K562 (cell line): ENCODE data around the gene MYL3. TPM values are rescaled to one million over a fixed set of nuclear protein-coding genes. Genes with fewer than 3 reads are reported as not detected.

Source experiments
- ARNT ChIP-seq, 2 experiments: fragments of 450-650 bp; IDR thresholded peaks; 2 replicates each; pipeline ENCODE4 v1.6.1; 2016; ENCODE audit warnings: mild to moderate bottlenecking in 1 of 2
- ATF7 ChIP-seq: fragments of 450-650 bp; IDR thresholded peaks from 2 replicates; pipeline ENCODE4 v1.7.1; 2014; ENCODE audit warnings: mild to moderate bottlenecking, moderate library complexity
- C11orf30 ChIP-seq: fragments of 450-650 bp; IDR thresholded peaks from 2 replicates; pipeline ENCODE4 v1.6.1; 2016; ENCODE audit warnings: low read depth, mild to moderate bottlenecking
- COPS2 ChIP-seq: fragments of 450-650 bp; conservative IDR thresholded peaks from 2 replicates; pipeline ENCODE4 v1.6.1; 2016; ENCODE audit warnings: mild to moderate bottlenecking, moderate library complexity
- FIP1L1 ChIP-seq: fragments of 200-400 bp; formaldehyde crosslinking; IDR thresholded peaks from 2 replicates; pipeline ENCODE4 v1.6.1; 2018; ENCODE audit warnings: mild to moderate bottlenecking, low read depth, low read length; ENCODE audit not compliant: poor library complexity, severe bottlenecking
- FOXK2 ChIP-seq, 2 experiments: fragments of 450-650 bp; IDR thresholded peaks in 1 of 2; conservative IDR thresholded peaks in 1 of 2; 2 replicates each; pipeline ENCODE4 v1.6.1; 2016; ENCODE audit warnings: low read depth in 2 of 2, mild to moderate bottlenecking in 1 of 2
- GTF3C2 ChIP-seq: IDR thresholded peaks from 3 replicates; pipeline ENCODE4 v1.6.1; 2011; ENCODE audit warnings: borderline replicate concordance, mild to moderate bottlenecking, moderate library complexity; ENCODE audit not compliant: insufficient read length; ENCODE audit errors: extremely low read depth
- JUNB ChIP-seq: fragments of 450-650 bp; formaldehyde crosslinking; conservative IDR thresholded peaks from 2 replicates; pipeline ENCODE4 v1.4.0; 2020; ENCODE audit warnings: mild to moderate bottlenecking
- MYC ChIP-seq, 2 experiments: fragments of 250-450 bp in 1 of 2; sonication (Bioruptor Pico) in 1 of 2; IDR thresholded peaks; 2 replicates each; pipeline versions ENCODE4 v1.5.1 to v1.6.1; 2012 to 2021; ENCODE audit warnings: low read depth in 2 of 2, borderline replicate concordance in 1 of 2, improper control_type of control experiment in 1 of 2, low read length in 1 of 2, mild to moderate bottlenecking in 1 of 2, moderate library complexity in 1 of 2
- PHF21A ChIP-seq: fragments of 450-650 bp; IDR thresholded peaks from 2 replicates; pipeline ENCODE4 v1.6.1; 2017; ENCODE audit warnings: low read depth, borderline replicate concordance
- PRMT5 ChIP-seq: sonication (generic); formaldehyde crosslinking; IDR thresholded peaks from 2 replicates; pipeline ENCODE4 v1.5.0; 2020; ENCODE audit warnings: missing genetic modification reagents
- PRPF4 ChIP-seq: fragments of 200-400 bp; formaldehyde crosslinking; IDR thresholded peaks from one replicate; pipeline ENCODE4 v1.6.1; 2017; ENCODE audit warnings: low read length, low read depth, mild to moderate bottlenecking; ENCODE audit not compliant: insufficient read depth, poor library complexity, severe bottlenecking
- PTRF ChIP-seq: fragments of 450-650 bp; IDR thresholded peaks from 2 replicates; pipeline ENCODE4 v1.6.1; 2016; ENCODE audit warnings: mild to moderate bottlenecking, missing genetic modification characterization, missing compliant biosample characterization
- PURB ChIP-seq: sonication (generic); formaldehyde crosslinking; IDR thresholded peaks from 2 replicates; pipeline ENCODE4 v1.9.0; 2021; ENCODE audit warnings: low read depth, mild to moderate bottlenecking, missing genetic modification reagents
- SNRNP70 ChIP-seq: fragments of 200-400 bp; formaldehyde crosslinking; optimal IDR thresholded peaks from 2 replicates; pipeline ENCODE3; 2017; ENCODE audit warnings: low read depth, low read length
- TCF3 ChIP-seq: sonication (generic); formaldehyde crosslinking; IDR thresholded peaks from 2 replicates; pipeline ENCODE4 v1.4.0; 2020; ENCODE audit warnings: mild to moderate bottlenecking, missing genetic modification reagents
- TEAD1 ChIP-seq, 2 experiments: fragments of 450-650 bp in 1 of 2; sonication (generic) in 1 of 2; formaldehyde crosslinking; IDR thresholded peaks; 2 replicates each; pipeline versions ENCODE4 v1.4.0 to v1.8.0; 2020 to 2022; ENCODE audit warnings: mild to moderate bottlenecking in 2 of 2, missing genetic modification reagents in 1 of 2
- ZBTB5 ChIP-seq: fragments of 450-650 bp; IDR thresholded peaks from 2 replicates; pipeline ENCODE4 v1.6.1; 2017; ENCODE audit warnings: antibody characterized with exemption
- ZEB2 ChIP-seq: fragments of 450-650 bp; IDR thresholded peaks from 2 replicates; pipeline ENCODE4 v1.6.1; 2016
- ZNF583 ChIP-seq: fragments of 250-450 bp; sonication (Bioruptor Pico); IDR thresholded peaks from 2 replicates; pipeline ENCODE4 v1.4.0; 2020
- ZNF740 ChIP-seq, 3 experiments: fragments of 200-800 bp in 1 of 3; sonication (Bioruptor generic) in 1 of 3; sonication (generic) in 1 of 3; formaldehyde crosslinking in 1 of 3; IDR thresholded peaks; 2 replicates each; pipeline versions ENCODE4 v1.6.1 to v1.8.0; 2016 to 2022; ENCODE audit warnings: mild to moderate bottlenecking in 2 of 3, missing compliant biosample characterization in 2 of 3, missing genetic modification characterization in 2 of 3, missing genetic modification reagents in 1 of 3
- ZNF780A ChIP-seq: fragments of 250-450 bp; sonication (Bioruptor Pico); IDR thresholded peaks from 2 replicates; pipeline ENCODE4 v1.5.0; 2021; ENCODE audit warnings: mild to moderate bottlenecking
- polyA plus RNA-seq, 8 experiments: library from polyadenylated mRNA; depleted of rRNA in 4 of 8; stranded (reverse) in 5 of 8; unstranded in 3 of 8; fragments of >200 nt; fragmentation: Nextera tagmentation in 2 of 8; fragmentation: Illumina TruSeq in 1 of 8; extraction: Ambion mirVana in 2 of 8; extraction: Trizol in 1 of 8; gene quantifications; 2 replicates each; pipeline versions ENCODE4 v1.2.1 to v1.2.3, GENCODE V29; 2011 to 2014; ENCODE audit warnings: inconsistent platforms in 1 of 8, missing spikeins in 1 of 8
- total RNA-seq, 7 experiments: library from RNA; depleted of rRNA in 6 of 7; stranded (reverse); fragments of >200 nt in 6 of 7; fragmentation: Illumina TruSeq in 2 of 7; extraction: Trizol in 2 of 7; gene quantifications; 2 replicates each; pipeline versions ENCODE4 v1.2.1 to v1.2.3, GENCODE V29; 2011 to 2021; ENCODE audit warnings: low replicate concordance in 1 of 7

MYL3 gene
- total and polyA plus RNA-seq, 9 of the 15 experiments (the other 6 are each of a cell fraction or from before 2014, with no cell fraction given) = 0.14 to 0.45 TPM; not detected in 7

GRCh38 chr3:46909535-46910161, 46.4 kb upstream of the MYL3 start (continued):
- TF ChIP-seq ZNF740 (CRISPR knock-in tag; IDR thresholded peaks at IDR 0.05) (no peak), ZNF740 (tag; IDR thresholded peaks at IDR 0.05) (no peak), PRMT5 (CRISPR knock-in tag) (no peak), PTRF (tag) (no peak), ATF7 (peak; percentile 42; the same call in 1 of the 2 replicates), ARNT (IDR thresholded peaks at IDR 0.05) (no peak), FIP1L1 (no peak), FOXK2 (conservative IDR thresholded peaks at IDR 0.05 in 1 of 2, IDR thresholded peaks at IDR 0.05 in 1 of 2; ENCODE audit: low read depth in 2 of 2) (peak; percentile 78 to 85), SNRNP70 (no peak), MYC (IDR thresholded peaks at IDR 0.05; ENCODE audit: low read depth, low read length) (peak; percentile 71), MYC (CRISPR knock-in tag; IDR thresholded peaks at IDR 0.05; ENCODE audit: borderline replicate concordance, low read depth) (no peak), ZBTB5 (no peak), ZNF583 (no peak), GTF3C2 (no peak), TEAD1 (CRISPR knock-in tag; IDR thresholded peaks at IDR 0.05) (no peak), ZEB2 (no peak), C11orf30 (no peak), PRPF4 (no peak), COPS2 (no peak), PHF21A (no peak), PURB (CRISPR knock-in tag) (no peak), TCF3 (CRISPR knock-in tag) (no peak), ZNF780A (CRISPR knock-in tag) (no peak), JUNB (CRISPR knock-in tag) (no peak)
